ENCODE measurements around the gene RIMS4.

RIMS4 gene

GRCh38 chr20:44715499-44716308, 94.6 kb downstream of the RIMS4 start:
- no peak for DNase-seq

DNA sequence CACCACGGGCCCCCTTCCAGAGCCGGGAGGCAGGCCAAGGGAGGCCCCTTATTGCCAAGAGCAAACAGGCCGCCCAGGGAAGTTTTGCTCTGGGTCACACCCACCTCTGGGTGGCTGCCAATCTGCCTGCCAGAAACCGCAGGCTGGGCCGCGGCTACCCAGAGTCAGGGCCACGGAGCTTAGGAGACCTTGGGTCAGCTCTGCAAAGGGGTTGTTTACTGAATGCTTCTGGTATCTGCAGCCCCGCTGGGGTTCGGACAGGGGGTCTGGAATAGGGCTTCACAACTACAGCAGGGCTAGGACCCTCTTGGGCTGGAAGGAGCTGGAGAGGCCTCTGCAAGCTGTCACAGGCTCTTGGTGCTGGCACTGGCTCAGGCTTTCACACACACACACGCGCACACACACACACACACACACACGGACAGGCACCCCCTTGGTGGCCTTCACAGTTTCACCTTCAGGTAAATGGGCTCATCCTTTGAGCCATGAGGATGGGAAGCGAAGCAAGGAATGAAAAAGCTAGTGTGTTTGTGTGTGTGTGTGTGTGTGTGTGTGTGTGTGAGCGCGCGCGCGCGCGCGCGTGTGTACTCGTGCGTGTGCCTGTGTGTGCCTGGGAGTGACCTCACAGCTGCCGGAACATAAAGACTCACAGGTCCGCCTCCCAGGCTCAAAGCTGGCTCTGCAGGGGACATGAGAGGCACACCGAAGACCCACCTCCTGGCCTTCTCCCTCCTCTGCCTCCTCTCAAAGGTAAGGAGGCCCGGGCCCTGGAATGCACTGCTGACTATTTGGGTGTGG, 95.4 kb downstream of the RIMS4 start, which contains the start of gene CCN5:
Gene CCN5 (plus strand): TSS at position 669 of the 798 bp plus-strand sequence. CDS start 22 bp downstream, at position 691.
- DNase-seq, result no peak

DNA sequence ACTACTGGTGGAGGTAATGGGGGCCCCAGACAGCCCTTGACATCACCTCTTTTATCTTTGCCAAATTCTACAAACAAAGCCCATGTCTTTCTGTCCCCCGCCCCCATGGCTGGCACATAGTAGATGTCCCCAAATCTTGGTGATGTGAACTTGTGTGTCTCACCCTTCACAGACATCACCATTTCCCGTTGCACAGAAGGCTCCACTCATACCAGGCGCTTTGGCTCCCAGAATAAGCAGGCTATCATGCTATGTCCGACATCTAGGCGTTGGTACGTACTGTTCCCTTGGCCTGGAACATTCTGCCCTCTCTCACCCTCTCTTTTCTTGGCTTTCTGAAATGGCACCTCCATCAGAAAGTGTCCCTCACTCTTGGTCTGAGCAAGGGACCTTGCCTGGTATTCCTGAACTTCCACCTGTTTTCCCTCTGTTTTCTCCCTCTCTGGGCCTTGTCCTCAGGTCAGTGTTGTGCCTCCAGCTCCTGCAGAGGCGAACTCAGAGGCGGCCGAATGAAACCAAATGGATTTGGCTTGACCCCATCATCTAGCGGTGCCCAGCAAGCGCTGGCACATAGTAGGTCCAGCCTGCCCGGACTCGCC, 96.1 kb downstream of the RIMS4 start:
- no peak for DNase-seq

DNA sequence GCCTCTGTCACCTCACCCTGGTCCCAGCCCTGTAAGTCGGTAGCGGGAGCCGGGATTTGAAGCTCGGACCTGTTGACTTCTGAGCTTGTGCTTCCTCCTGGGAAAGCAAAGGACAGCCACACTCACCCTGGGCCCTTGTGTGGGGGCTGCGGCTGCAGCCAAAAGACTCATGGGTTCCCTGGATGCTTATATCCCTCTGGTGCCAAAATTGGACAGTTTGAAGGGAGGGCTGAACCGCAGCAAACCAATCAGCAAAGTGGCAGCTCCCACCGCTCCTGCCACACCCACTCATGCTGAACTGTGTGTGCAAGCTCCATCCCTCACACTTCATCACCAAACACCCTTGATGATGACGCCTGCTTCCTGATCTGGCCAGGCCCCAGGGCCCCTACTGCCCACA, 99.1 kb downstream of the RIMS4 start:
- DNase-seq, result no peak

GRCh38 chr20:44709797-44710196, 100.5 kb downstream of the RIMS4 start:
- DNase-seq, result no peak

DNA sequence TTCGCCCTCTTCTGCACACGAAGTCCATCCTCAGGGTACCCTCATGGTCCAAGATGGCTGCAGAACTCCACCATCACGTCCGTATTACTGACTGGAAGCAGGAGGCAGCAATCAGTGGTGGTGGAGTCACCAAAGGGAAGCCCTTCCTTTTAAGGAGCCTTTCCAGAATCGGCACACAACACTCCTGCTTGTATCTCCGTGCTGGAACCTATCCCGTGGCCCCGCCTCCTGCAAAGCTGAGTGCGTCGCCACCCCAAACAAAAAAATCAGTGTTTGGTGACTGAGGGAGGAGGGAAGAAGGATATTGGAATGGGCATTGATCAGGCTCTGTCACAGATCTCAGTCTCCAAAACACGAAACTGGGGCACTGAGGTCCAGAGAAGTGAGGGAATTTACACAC, 101.0 kb downstream of the RIMS4 start:
- DNase-seq, result no peak

GRCh38 chr20:44707018-44707579, 103.2 kb downstream of the RIMS4 start:
- no peak for DNase-seq

DNA sequence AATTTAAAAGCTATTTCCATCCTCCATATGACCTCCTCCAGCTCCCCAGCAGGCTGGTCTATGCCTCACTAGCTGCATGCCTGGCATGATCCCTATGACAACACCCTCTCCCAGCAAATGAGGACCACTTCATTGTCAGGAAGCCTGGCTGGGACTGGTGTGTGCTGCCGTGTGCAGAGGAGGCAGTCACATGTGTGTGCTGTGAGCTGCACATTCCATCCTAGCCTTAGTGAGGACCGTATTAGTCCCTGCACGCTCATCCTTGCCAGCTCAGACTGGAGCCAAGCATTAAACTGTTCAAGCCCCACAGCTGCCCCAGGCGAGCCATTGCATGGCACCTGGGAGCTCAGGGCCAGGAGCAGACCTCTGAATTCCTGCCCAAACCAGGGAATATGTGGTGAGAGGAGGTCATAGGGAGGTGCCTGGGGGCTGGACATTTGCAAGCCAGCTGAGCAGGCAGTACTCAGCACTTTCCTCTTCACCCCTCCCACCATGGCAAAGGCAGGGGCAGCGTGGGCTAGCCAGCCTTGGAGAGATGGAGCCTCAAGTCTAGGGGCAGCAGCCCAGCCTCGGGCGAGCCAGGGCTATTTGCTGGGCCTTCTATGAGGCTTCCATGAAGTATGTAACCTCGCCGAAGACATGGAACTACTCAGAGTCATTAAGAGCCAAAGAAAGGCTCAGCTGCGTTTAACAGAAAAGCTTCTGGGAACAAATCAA, 103.9 kb downstream of the RIMS4 start:
- DNase-seq, result no peak

DNA sequence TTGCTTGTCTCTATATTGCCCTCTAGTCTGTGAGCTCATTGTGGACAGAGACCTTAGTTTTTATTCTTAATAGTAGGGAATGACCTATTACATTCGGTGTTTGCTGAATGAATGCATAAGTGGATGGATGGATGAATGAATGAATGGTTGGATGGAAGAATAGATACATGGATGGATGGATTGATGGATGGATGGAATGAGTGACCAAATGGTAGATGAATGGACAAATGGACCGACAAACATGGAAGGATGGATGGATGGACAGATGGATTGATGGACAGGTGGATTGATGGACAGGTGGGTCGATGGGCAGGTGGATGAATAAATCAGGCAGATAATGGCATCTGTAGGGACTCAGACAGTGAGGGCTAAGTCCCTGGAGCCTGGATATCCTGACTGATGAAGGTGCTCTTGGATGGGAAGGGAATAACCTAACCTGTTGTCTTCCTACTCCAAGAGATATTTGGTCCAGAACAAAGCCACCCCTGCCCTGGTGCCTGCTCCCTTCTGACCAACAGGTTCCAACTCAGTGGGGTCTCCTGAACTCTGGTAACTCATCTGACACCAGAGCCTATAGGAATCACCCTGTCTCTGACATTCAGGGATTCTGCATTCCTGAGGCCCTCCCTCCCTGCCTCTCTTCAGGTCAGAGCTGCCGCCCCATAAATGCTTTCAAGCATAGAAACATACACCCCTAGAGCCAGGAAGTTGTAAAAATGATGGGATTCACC, 104.8 kb downstream of the RIMS4 start:
- DNase-seq, result no peak

GRCh38 chr20:44704551-44704971, 105.8 kb downstream of the RIMS4 start:
- no peak for DNase-seq

- DNase-seq, result no peak
Measured at GRCh38 chr20:44703956-44704488, 106.3 kb downstream of the RIMS4 start.

GRCh38 chr20:44703183-44703925, 107.0 kb downstream of the RIMS4 start:
- no peak for DNase-seq

DNA sequence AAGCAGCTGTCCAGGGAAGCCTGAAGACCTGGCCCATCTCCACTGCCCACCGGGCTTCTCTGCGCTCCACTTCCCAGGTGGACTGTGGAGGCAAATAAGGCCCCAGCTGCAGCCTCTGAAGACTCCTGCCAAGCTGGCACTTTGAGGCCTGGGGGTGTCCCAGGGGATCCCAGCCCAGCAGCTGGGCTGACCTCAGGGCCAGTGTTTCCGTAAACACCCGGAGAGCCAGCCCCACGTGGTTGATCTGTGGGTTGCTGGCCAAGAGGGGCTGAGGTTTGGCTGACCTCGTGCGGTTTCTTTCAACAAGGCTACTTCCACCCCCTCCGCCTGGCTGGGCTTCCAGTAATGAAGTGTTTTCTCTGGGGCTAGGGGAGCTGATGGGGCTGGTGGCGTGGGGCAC, 107.6 kb downstream of the RIMS4 start:
- DNase-seq, result no peak

GRCh38 chr20:44701858-44702256, 108.5 kb downstream of the RIMS4 start:
- no peak for DNase-seq

All from CD4-positive, alpha-beta T cell treated with Interleukin-17A for 4 hours (primary cell).